Ovary (tissue), 9 donors: ENCODE data around the gene GNAS. TPM values are rescaled to one million over a fixed set of nuclear protein-coding genes. Genes with fewer than 3 reads are reported as not detected.

Experiments used
- DNase-seq, 5 donors: peaks; one replicate each; pipeline ENCODE4 v3.0.0-alpha.2; 2019 to 2020
- H3K27ac ChIP-seq, 2 donors: fragments of 200-600 bp; one replicate each; pipeline versions ENCODE4 v1.5.1 to v1.8.0; 2019 to 2022
- H3K27me3 ChIP-seq: fragments of 200-600 bp; one replicate; pipeline ENCODE4 v1.8.0; 2022
- H3K36me3 ChIP-seq: fragments of 200-600 bp; sonication (generic); one replicate; pipeline ENCODE4 v1.5.1; 2019
- H3K4me1 ChIP-seq: one replicate; pipeline ENCODE4 v1.8.1; 2013; ENCODE audit warnings: mild to moderate bottlenecking, moderate library complexity; ENCODE audit not compliant: insufficient read depth
- H3K4me3 ChIP-seq: fragments of 200-600 bp; sonication (generic); one replicate; pipeline ENCODE4 v1.5.1; 2017
- H3K9me3 ChIP-seq, 2 donors: fragments of 200-600 bp in 1 of 2; sonication (generic) in 1 of 2; one replicate each; pipeline versions ENCODE4 v1.5.1 to v1.8.1; 2013 to 2019; ENCODE audit warnings: mild to moderate bottlenecking in 1 of 2, moderate library complexity in 1 of 2
- EP300 ChIP-seq: sonication (generic); formaldehyde crosslinking; IDR thresholded peaks from one replicate; pipeline ENCODE4 v1.6.1; 2017; ENCODE audit warnings: antibody characterized with exemption
- POLR2A ChIP-seq: fragments of 450-650 bp; IDR thresholded peaks from one replicate; pipeline ENCODE4 v1.6.1; 2017; ENCODE audit warnings: antibody characterized with exemption, mild to moderate bottlenecking, moderate library complexity
- WGBS, 3 donors: extraction: QIAGEN DNeasy Blood & Tissue Kit in 1 of 3; methylation state at CpG; one replicate each; pipeline versions ENCODE4 v1.1.5 to v1.1.7; 2013 to 2017; 5-methylcytosine and 5-hydroxymethylcytosine counted together
- intact Hi-C, 4 donors: fragments of 100-400 bp; cut with DNase I; formaldehyde crosslinking; loops; one replicate each; pipeline versions ENCODE4 v1.11.0 to v1.15.1; 2022 to 2023
- polyA plus RNA-seq, 2 donors: library from polyadenylated mRNA; stranded (reverse); fragments of 200-250 nt in 1 of 2; fragments of 350-450 nt in 1 of 2; fragmentation: Illumina TruSeq in 1 of 2; extraction: RNeasy Lipid Tissue Mini Kit (QIAGEN cat#74804) in 1 of 2; gene quantifications; one replicate each; pipeline ENCODE4 v1.2.3, GENCODE V29; 2013 to 2014
- total RNA-seq, 7 donors: library from RNA; depleted of rRNA in 2 of 7; stranded (reverse); fragments of >200 nt in 2 of 7; fragmentation: NEBNext Ultra II Directional in 3 of 7; extraction: Animal tissue kit (Norgen Biotek cat#: 25700) in 3 of 7; gene quantifications; one replicate each; pipeline versions ENCODE4 v1.1.0 to v1.2.4, GENCODE V29; 2016 to 2023
- TF ChIP-seq, protein P1 (sequence below), 3 donors: fragments of 450-650 bp in 2 of 3; fragments of 200-600 bp in 1 of 3; IDR thresholded peaks; one replicate each; pipeline versions ENCODE4 v1.5.1 to v1.8.0; 2016 to 2022; ENCODE audit warnings: antibody characterized with exemption in 3 of 3, mild to moderate bottlenecking in 1 of 3
- donor health status: DM: no; HTN: no; CAD: no; lungs with moderate emphysema.
- donor health status: DM: no; HTN: no; CAD: no.
- donor health status: Bipolar disorder and iron deficiency.
- donor health status: DM: yes; HTN: yes; CAD: no.
- donor health status: DM: no; HTN: no; CAD: no.
- donor health status: DM: yes; HTN: yes; CAD: no.

The GNAS gene
- total and polyA plus RNA-seq, 9 donors, result 330 to 1,311 (median 731) TPM

DNA sequence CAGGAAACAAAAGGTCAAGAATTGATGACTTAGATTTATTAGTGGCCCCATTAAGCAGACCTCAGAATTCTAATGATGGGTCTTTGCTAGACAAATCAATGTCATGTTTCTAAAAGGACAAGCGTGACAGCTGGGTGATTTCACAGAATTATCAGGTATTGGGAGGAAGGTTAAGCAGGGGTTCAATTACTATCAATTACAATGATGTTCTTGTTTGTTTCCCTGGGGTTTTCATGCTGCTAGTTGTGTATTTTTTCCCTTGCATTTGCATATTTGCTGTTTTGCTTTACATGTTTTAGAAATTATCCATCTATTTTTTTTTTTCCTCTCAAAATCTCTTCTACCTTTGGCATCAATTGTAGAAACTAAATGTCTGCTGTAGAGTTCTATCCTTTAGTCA lies 27.9 kb downstream of the GNAS start:
- Histone ChIP-seq H3K4me3 (no peak overlapping the region), H3K27ac (no peak overlapping the region), H3K4me1 (no peaks in the 10 kb centered on the region), H3K27me3 (no peaks in the 10 kb centered on the region), H3K36me3 (no peaks in the 10 kb centered on the region), H3K9me3 (no peaks in the 10 kb centered on the region)
- intact Hi-C loops, result no loop called here
- 89 to 95% (median 90%) methylated on average over 1 of the region's 1 CpG for WGBS, 3 donors
- no peak for TF ChIP-seq POLR2A
- TF ChIP-seq EP300, result no peak
- TF ChIP-seq, protein P1, sequence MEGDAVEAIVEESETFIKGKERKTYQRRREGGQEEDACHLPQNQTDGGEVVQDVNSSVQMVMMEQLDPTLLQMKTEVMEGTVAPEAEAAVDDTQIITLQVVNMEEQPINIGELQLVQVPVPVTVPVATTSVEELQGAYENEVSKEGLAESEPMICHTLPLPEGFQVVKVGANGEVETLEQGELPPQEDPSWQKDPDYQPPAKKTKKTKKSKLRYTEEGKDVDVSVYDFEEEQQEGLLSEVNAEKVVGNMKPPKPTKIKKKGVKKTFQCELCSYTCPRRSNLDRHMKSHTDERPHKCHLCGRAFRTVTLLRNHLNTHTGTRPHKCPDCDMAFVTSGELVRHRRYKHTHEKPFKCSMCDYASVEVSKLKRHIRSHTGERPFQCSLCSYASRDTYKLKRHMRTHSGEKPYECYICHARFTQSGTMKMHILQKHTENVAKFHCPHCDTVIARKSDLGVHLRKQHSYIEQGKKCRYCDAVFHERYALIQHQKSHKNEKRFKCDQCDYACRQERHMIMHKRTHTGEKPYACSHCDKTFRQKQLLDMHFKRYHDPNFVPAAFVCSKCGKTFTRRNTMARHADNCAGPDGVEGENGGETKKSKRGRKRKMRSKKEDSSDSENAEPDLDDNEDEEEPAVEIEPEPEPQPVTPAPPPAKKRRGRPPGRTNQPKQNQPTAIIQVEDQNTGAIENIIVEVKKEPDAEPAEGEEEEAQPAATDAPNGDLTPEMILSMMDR (IDR thresholded peaks at IDR 0.05), result no peak
- no peak for DNase-seq

DNA sequence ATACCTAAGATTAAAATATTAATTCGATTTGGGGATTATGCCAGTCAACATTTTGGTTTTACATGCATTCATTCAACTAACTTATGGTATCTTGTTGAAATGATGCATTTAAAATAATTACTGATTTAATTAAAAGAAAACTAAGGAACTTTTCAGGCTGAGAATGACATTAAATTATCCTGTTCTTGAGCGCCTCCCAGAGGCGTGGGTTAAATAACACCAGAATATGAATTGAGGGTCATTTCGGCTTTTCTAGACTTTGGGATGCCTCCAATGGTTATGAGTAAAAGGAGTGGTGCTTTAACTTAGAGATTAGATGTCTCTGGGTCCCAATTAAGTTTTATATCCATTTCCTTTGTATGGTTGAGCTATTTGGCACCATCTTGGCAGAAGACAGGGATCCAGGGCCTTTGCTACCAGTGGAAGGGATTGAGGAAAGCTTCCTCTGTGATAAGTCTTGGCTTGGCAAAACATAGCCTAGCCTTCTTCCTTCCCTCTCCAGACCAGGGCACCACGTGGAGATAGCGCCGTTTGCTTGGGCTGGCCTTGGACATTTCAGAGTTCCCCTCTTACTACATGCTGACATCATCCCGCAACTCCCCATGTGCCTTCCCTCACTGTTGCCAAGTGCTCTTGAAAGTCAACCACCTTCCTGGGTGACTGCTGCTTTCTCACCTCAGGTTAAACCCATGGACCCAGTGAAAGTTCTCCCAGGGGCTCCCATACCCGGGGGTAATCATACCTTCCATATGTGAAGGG lies 28.7 kb downstream of the GNAS start:
- 80 to 86% (median 80%) methylated on average over 9 of the region's 9 CpGs for WGBS, 3 donors
- Histone ChIP-seq H3K4me3 (no peak overlapping the region), H3K9me3 (no peaks in the 10 kb centered on the region), H3K36me3 (no peaks in the 10 kb centered on the region), H3K27ac (no peak overlapping the region), H3K4me1 (no peaks in the 10 kb centered on the region), H3K27me3 (no peaks in the 10 kb centered on the region)
- no peak for TF ChIP-seq EP300
- no peak for TF ChIP-seq POLR2A
- TF ChIP-seq, protein P1 (IDR thresholded peaks at IDR 0.05), result no peak
- intact Hi-C loops, result no loop called here
- DNase-seq, result no peak

DNA sequence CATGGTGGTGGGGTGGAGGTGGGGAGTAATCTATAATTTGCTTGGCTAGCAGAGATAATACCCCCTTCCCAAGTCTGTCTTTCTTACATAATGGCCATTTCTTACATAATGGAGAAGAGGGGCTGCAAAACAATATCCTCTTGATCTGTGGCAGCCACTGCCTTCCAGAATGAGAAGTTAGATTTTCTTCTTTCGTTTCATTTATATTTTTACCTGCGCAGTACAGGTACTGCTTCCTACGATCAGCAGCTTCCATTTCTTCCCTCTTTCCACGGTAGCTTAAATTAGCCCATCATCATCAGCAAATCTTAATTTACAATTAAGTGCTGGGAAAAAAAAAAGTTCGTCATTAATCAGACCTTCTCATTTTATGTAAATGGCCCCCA lies 30.2 kb downstream of the GNAS start:
- no peaks in the 10 kb centered on the region for H3K4me1 ChIP-seq
- H3K27ac ChIP-seq, result no peak overlapping the region
- WGBS, 3 donors, result 54 to 61% (median 59%) methylated on average over 5 of the region's 5 CpGs
- H3K27me3 ChIP-seq, result no peaks in the 10 kb centered on the region
- H3K4me3 ChIP-seq, result no peak overlapping the region
- TF ChIP-seq POLR2A, result no peak
- TF ChIP-seq, protein P1 (IDR thresholded peaks at IDR 0.05), result no peak
- TF ChIP-seq EP300, result no peak
- DNase-seq, result no peak
- intact Hi-C loops, result no loop called here
- no peaks in the 10 kb centered on the region for H3K9me3 ChIP-seq
- no peaks in the 10 kb centered on the region for H3K36me3 ChIP-seq

DNA sequence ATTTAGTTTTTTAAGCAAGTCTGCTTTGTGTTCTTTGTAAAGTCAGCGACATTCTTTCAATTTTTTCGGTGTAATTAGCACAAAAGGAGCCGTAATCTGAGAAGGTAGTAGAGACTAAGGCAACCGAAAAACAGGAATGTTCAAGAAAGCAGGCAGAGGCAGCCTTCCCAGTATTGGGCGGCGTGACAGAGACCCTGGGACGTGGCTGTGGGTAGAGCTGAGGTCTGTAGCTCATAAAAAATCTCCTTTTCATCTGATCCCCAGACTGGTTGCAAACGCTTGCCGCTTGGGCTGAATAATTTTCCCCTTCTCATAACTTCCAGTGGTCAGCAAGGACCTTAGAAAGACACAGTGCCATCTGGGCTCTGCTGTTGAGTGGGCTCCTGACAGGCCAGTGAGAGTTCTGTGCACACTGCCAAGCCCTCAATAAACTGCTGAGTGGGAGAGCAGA lies 30.8 kb downstream of the GNAS start:
- WGBS, 3 donors, result 11 to 37% (median 12%) methylated on average over 9 of the region's 9 CpGs
- no peak overlapping the region for H3K27ac ChIP-seq

More for the DNA sequence above, 30.8 kb downstream of the GNAS start:
- intact Hi-C loops, result no loop called here
- Histone ChIP-seq H3K36me3 (no peaks in the 10 kb centered on the region), H3K27me3 (no peaks in the 10 kb centered on the region), H3K9me3 (no peaks in the 10 kb centered on the region), H3K4me3 (no peak overlapping the region), H3K4me1 (no peaks in the 10 kb centered on the region)
- TF ChIP-seq, protein P1 (IDR thresholded peaks at IDR 0.05), result no peak
- TF ChIP-seq EP300, result no peak
- TF ChIP-seq POLR2A, result no peak
- DNase-seq, result no peak
